ENCODE measurements around the gene NME9.
"Not testable (repeated sequence)": the region's sequence is repeated elsewhere in the genome, so short reads cannot be mapped to it uniquely, and the experiment has no call there.

NME9 gene, protein sequence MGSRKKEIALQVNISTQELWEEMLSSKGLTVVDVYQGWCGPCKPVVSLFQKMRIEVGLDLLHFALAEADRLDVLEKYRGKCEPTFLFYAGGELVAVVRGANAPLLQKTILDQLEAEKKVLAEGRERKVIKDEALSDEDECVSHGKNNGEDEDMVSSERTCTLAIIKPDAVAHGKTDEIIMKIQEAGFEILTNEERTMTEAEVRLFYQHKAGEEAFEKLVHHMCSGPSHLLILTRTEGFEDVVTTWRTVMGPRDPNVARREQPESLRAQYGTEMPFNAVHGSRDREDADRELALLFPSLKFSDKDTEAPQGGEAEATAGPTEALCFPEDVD

DNA sequence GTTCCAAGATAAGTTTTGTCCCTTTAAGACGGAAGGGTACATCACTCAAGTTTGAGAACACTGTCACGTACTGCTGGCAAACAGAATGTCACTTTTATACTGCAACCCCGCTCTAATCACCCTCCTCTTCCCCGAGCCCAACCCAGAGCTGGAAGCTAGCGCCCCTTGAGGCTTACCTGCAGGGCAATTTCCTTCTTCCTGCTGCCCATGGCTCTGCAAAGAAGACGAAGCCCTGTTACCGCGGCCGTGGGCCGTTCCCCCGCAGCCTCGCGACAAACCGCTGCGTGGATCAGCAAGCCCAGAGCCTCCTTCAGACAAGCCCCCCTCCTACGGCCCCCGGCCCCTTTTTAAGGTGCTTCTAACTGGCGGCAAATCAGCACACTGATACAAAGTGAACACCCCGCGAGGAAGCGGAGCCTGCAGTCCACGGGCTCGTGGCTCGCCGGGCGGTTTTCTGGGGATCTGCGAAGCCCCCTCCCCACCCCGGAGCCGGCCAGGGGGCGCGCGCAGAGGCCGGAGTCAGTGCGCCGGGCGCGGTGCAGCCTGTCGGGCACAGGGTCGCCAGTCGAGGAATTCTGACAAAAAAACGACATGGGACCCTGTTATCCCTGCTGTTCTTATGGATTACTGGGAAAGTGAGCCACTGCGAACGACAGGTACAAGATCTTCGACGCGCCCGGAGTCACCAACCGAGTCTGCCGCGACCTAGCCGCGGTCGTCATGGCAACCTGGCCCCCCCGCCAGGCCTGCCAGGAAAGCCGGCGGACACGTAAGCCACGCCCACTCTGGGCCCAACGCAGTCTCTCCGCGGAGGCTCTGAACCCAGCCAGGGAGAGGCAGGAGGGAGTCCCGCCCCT lies at the start of gene NME9:
NME9 (minus strand) TSS at position 725 of the 857 bp plus-strand sequence; CDS start at position 209, 516 bp downstream.
- DNase-seq: peak; percentile 83

- no peak for DNase-seq
These were observed 49.3 kb upstream of the NME9 start for GRCh38 chr3:138378990-138379389.

DNA sequence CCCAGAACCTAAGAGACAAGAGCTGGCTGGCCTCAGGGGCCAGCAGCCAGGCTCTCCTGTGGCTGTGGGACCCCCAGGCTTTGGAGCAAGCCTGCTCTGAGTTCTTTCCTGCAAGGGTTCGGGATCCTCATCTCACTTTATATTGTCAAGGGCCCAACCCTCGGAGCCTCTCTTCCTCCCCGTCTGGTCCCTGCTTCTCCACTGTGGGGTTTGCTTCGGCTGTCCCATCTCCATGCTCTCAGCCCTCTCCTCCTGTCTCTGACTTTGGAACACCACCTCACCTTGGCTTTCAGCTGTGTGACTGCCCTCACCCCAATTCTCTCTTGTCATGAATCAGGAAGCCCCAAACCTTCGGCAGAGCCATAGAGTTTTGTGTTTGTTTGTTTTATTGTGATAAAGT lies 48.7 kb upstream of the NME9 start:
- DNase-seq: no peak

DNA sequence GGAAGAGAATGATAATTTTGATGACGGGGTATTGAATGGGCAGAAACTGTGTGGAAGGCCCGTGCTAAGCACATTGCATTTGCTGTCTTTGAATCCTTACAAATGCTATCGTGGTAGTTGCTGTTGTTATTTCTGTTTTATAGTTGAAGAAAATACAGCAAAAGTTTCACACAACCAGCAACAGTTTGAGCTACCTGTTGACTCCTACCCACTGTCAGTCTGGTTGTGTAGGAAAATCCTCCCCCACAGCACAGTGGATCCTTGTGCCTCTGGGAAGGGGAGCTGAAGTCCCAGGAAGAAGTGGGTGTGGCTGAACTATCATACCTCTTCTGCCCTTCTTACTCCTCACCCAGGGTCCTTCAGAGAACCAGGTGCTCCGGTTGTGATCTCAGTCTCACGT lies 48.2 kb upstream of the NME9 start:
- DNase-seq: no peak

DNA sequence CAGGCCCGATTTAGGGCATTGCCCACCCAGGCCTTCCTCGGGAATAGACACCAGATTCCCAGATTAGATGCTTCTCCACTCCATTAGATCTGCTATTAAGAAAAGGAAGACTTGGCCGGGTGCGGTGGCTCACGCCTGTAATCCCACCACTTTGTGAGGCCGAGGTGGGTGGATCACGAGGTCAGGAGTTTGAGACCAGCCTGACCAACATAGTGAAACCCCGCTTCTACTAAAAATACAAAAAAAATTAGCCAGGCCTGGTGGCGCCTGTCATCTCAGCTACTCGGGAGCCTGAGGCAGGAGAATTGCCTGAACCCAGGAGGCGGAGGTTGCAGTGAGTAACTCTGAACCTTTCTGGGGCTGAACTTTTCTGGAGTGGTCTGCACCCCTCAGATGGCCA lies 47.6 kb upstream of the NME9 start:
- not testable (repeated sequence) for DNase-seq

DNA sequence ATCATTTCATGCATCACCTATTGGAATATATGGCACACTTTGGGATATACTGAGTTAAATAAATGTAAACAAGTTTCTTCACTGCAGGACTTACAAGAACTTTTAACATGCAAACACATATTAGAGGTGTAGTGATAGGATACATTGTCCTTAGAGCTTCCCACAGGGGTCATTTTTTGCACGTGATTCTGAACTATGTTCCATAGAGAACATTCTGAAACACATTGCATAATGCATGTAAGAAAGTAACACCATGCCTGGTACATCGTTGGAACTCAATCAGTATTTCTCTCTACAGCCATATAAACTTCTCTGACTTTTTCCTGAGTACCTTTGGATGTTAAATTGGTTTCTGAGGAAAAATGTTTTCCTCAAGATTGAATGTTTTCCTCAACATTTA lies 47.0 kb upstream of the NME9 start:
- no peak for DNase-seq

- DNase-seq: no peak
These were observed 45.8 kb upstream of the NME9 start for GRCh38 chr3:138375447-138375846.

GRCh38 chr3:138374573-138375134 lies 45.0 kb upstream of the NME9 start:
- DNase-seq: no peak

DNA sequence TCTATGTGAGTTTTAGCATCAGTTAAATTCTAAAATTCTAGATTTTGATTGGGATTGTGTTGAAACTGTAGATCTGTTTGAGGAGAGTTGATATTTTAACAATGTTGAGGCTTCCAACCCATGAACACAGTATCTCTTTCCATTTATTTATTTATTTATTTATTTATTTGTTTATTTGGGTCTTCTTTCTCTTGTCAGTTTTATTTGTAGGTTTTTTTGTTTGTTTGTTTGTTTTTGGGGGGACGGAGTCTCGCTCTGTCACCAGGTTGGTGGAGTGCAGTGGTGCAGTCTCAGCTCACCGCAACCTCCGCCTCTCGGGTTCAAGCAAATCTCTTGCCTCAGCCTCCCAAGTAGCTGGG lies 44.1 kb upstream of the NME9 start:
- no peak for DNase-seq

DNA sequence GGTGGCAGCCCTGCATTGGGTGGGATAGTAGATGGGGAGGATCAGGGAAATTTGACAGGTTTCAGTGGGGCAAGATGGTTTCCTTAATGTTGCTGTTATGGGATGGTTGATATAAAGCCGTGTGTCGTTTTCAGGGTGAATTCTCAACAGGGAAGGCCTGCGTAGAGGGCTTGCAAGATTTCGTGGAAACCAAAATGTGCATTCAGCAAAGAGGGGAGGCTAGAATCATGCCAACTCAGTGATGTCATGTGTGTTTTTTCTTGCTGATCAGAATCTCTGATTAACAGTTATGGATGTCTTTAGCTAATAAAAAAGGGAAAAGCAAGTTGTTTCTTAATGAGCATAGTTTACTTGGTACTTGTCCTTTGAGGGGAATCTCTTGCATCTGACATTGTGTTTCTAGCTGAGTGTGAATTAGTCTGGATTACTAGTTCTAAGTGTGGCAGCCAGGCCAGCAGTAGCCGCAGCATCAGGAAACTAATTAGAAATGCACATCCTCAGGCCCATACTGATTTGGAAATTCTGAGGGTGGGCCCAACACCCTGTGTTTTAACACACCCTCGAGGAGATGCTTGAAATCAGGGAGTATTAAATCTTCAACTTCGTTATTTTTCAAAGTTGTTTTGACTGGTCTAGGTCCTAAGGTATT lies 43.6 kb upstream of the NME9 start:
- DNase-seq: no peak

- no peak for DNase-seq
These were observed 41.7 kb upstream of the NME9 start for GRCh38 chr3:138371070-138371965.

DNA sequence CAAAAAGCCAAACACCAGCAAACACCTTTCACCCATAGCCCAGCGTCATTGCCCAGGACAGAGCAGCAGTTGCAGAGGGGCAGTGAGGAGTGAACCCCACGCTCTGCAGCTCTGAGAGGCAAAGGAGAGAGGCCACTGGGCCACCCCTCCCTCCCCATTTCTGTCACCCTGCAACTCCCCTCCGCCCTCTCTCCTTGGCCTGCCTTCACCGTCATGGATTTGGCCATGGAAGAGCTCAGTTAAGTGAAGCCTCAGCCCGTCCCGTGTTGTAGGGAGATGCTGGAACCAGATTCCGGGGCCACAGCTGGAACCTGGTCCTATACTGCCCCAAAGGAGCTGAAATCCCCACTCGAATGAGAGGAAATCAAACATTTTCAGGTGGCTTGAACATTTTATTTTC lies 40.7 kb upstream of the NME9 start:
- no peak for DNase-seq

DNA sequence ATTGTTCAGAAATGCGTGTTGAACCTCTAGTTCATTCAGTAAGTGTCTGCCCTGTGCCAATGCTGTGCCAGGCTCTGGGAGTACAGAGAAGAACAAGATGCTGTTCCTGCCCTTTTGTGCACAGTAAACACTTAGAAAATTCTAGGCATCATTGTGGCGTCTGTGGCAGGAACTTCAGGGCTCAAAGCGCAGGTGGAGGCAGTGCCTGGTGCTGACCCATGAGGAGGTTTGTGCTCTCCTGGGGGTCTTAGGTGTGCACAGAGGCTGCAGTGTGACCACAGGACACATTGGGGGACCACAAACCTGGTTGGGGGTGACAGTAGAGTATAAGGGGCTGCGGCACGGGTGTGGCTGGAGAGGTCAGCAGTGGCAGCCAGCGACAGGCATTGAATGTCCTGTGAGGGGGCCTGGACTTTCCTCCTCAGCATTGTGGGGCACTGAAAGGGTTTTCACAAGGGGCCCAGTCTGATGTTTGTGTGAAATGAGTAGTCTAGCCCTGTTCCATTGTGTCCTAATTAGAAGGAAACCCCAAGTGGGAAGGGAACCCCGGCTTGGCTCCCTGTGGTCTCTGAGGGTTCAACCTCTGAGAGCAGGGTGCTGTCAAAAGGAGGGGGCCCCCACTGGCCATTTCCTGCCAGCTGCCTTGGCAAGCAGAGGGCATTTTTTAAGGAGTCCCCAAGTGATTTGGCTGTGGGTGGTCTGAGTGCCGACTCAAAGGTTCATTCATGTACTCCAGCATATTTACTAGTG lies 39.7 kb upstream of the NME9 start:
- no peak for DNase-seq

DNA sequence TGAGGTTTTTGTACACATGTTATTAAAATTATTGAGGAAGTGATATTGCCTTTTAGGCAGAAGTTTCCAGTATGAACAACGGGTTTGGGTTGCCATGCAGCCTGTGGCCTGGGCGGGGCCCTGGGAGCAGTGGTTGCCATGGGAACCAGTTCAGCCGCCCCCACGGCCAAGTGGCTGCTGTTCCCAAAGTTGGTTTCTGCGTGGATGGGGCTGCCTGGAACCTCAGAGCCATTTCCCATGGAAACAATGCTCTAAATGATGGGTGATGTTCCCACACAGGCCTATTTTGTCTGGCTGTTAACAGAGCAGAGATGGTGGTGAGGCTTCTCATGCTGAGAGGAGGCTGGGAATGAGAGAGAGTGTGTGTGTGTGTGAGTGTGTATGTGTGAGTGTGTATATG lies 38.3 kb upstream of the NME9 start:
- no peak for DNase-seq

- DNase-seq: no peak
These were observed 37.7 kb upstream of the NME9 start for GRCh38 chr3:138367326-138367850.

GRCh38 chr3:138366006-138366759 lies 36.5 kb upstream of the NME9 start:
- no peak for DNase-seq

GRCh38 chr3:138365253-138365555 lies 35.6 kb upstream of the NME9 start:
- DNase-seq: no peak

DNA sequence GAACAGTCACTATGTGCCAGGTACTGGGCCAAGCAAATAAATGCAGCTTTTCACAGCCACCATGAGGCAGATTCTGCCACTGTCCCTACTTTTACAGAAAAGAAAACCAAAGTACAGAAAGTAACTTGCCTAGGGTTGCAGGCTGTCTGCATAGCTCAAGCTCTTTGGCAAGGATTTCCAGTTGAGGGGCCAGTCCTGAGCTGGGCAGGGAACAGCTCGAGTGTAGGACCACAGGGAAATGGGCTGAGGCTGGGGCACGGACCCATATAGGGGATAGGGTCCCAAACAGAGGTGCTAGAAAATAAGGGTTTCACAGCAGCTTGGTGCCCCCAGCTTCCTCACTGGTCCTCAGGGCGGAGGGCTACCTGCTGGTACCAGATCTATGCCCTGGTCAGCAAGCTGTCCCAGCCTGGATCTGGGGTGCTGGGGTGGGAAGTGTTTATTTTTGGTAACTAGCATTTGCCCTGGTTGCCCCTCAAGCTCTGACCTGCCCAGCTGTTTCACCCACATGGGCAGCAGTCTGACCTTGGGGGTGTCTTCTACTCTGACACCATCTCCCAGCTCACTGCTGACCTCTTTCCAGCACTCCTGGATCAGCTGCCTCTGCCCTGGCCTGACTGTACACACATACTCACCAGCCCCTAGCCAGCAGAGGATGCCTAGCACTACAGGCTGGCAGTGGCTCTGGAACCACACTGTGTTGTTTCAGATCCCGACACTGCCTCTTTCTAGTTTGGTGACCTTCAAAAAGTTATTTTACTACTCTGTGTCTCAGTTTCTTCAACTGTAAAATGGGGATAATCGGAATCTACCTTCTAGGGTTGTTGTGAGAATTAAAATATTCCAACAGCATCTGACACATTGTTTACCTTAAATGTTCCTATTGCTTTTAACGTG lies 35.0 kb upstream of the NME9 start:
- no peak for DNase-seq

- no peak for DNase-seq
These were observed 33.7 kb upstream of the NME9 start for GRCh38 chr3:138363322-138363721.

GRCh38 chr3:138362538-138362937 lies 32.9 kb upstream of the NME9 start:
- DNase-seq: no peak
